Activated CD8-positive, alpha-beta memory T cell treated with anti-CD3 and anti-CD28 coated beads for 48 hours (primary cell): ENCODE data around the gene HEYL.
"Not testable (repeated sequence)": the region's sequence is repeated elsewhere in the genome, so short reads cannot be mapped to it uniquely, and the experiment has no call there.

Source experiments
- DNase-seq, 3 experiments: peaks; one replicate each; pipeline ENCODE4 v3.0.0-alpha.2; 2020; ENCODE audit warnings: low read depth in 2 of 3, low spot score in 2 of 3

HEYL gene

DNA sequence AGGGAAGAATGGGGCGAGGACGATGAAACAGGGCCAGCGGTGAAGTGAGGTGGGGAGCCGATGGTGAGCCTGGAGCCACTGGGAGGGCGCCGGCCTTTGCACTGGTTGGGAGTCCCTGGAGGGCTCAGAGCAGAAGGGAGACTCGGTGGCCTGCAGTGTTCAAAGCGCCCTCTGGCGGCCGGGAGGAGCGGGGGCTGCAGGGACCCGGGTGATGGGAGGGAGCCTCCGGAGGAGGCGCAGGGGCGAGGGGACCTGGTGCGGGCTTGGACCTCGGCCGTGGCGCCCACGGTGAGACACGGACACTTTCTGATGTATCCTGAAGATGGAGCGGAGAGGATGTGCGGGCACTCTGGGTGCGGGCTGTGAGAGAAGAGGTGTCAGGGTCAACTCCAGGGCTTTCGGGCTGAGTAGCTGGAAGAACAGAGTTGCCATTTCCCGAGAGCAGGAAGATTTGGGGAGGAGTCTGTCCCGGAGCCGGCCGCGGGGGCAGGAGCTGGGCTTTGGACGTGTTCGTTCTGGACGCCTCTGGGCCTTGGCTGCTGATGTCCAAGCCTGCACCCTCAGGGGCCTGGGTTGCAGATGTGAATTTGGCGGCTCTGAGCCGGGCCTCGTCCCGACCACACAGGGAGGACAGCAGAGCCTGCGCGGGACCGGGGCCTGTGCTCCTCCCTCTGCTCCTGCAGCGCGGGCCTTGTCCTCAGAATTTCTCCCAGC lies 29.7 kb downstream of the HEYL start:
- peak; percentile 58 to 88 (median 86) for DNase-seq

GRCh38 chr1:39608921-39609320 lies 30.5 kb downstream of the HEYL start:
- no peak for DNase-seq

GRCh38 chr1:39603677-39604076 lies 35.8 kb downstream of the HEYL start:
- not testable (repeated sequence) for DNase-seq

GRCh38 chr1:39601667-39602255 lies 37.7 kb downstream of the HEYL start:
- not testable (repeated sequence) for DNase-seq

DNA sequence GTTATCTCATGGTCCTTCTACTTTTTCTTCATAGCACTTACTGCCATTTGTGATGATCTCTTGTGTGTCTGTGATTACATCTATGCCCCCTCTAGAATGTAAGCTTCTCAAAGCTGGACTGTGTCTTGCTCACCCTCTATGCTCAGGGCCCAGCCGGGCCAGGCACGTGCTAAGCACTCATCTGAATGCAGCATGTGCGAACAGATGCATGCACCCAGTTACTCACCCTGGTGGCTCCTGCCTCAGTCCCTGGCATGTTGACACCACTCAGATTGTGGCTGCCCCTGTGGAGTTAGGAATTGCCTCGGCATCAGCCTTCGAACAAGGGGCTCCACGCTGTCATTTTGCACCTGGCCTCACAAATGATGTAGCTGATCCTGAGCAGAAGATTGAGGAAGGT lies 43.3 kb downstream of the HEYL start:
- DNase-seq = no peak

GRCh38 chr1:39593386-39593785 lies 46.1 kb downstream of the HEYL start:
- DNase-seq = no peak

DNA sequence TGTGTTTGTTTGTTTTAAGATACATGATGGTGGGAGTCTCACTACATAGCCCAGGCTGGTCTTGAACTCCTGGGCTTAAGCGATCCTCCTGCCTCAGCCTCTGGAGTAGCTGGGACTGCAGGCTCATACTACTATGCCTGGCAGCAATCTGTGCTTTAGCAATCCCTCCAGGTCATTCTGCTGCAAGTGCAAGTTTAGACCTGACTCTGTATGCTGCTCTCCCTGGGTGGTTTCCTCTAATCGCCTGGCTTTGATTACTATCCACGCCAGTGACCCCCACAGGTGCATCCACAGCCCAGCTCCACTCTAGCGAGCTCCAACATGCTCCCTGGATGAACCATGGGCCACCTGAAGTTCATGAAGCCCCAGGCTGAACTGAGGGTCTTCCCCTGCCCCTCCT lies 47.4 kb downstream of the HEYL start:
- no peak for DNase-seq

- no peak for DNase-seq
Measured at GRCh38 chr1:39590546-39590945, 48.9 kb downstream of the HEYL start.

- no peak for DNase-seq
Measured at GRCh38 chr1:39585933-39586332, 53.5 kb downstream of the HEYL start.

DNA sequence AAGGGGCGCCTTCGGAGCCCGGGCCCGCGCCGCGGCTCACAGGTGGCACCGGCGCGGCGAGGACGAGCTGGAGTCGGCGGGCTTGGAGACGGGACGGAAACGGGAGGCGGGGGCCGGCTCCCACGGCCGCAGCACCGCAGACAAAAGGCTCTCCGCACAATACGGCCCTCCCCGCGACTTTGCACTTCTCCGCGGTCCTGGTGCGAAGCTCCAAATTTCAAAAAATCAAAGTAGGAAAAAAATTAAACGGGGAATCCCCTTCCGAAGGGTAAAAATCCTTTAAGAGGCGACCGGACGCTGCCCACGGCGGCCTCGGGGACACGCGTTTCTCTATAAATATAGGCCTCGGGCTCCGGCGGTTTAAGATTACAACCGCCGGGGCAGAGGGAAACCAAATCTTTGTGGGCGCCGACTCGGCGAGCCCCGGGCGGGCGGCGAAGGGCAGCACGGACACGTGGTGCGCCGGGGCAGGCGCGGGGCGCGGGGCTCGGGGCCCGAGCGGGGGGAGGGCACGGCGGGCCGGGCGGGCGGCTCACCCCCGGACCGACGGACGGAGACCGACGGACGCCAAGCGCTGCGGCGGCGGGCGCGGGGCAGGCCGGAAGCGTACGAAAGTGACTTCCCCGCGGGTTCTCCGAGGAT lies 63.3 kb downstream of the HEYL start:
- peak in 1 of 3 experiments; percentile 9 for DNase-seq

DNA sequence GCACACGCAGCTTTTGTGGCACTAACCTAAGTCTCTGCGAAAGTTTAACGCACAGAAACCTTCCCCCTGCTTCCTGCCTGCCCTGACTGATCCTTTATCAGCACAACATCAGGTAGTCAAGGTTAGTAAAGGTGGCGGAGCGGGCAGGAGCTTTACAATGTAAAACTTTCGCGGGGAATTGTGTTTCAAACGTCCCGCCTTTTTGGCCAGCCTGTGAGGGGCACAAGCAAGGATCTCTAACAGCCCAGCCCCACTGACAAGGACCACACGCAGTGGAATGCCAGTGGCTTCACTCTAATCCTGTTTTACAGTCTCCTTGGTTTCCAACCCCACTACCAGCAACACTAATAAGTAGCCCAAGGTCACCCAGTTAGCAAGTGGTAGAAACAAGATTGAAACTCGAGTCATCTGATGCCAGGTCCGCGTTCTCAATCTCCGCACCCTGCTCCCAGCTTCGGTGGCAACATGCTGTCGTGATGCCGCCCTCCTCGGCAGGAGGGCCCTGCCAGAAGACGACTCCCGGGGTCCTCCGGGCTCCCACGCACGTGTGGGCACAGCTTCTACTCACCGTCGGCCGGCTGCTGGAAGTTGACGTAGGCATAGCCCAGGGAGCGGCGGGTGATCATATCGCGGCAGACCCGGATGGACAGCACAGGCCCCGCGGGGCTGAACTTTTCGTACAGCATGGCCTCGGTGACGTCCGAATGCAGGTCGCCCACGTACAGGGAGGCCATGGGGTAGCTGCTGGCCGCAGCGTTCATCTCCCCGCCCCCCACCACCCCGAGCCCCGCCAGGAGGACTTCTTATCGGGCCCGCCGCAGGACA lies 64.0 kb downstream of the HEYL start:
- peak in 1 of 3 experiments; percentile 18 for DNase-seq

- no peak for DNase-seq
Measured at GRCh38 chr1:39574646-39575045, 64.8 kb downstream of the HEYL start.
